Aorta (tissue), 5 donors: Measurements from ENCODE around the gene PELI3. TPM values are rescaled to one million over a fixed set of nuclear protein-coding genes. Genes with fewer than 3 reads are reported as not detected.
"Not testable (repeated sequence)": the region's sequence is repeated elsewhere in the genome, so short reads cannot be mapped to it uniquely, and the experiment has no call there.

ENCODE experiments used
- ATAC-seq: fragments of 200-7000 bp; cut with Tn5 transposase; one replicate; pipeline ENCODE4 v1.9.1; 2022; ENCODE audit warnings: moderate library complexity; ENCODE audit not compliant: low FRiP score
- DNase-seq, 2 donors: peaks; one replicate each; pipeline ENCODE4 v3.0.0-alpha.2; 2020
- H3K27ac ChIP-seq, 2 donors: one replicate each; pipeline ENCODE4 v1.5.1; 2013; ENCODE audit warnings: low read length in 2 of 2, mild to moderate bottlenecking in 2 of 2, moderate library complexity in 2 of 2, control low read depth in 1 of 2, inconsistent platforms in 1 of 2, low read depth in 1 of 2
- H3K27me3 ChIP-seq, 2 donors: one replicate each; pipeline ENCODE4 v1.6.1; 2013; ENCODE audit warnings: control low read depth in 1 of 2, low read length in 1 of 2, mild to moderate bottlenecking in 1 of 2, moderate library complexity in 1 of 2; ENCODE audit not compliant: insufficient read depth in 2 of 2, control insufficient read depth in 1 of 2
- H3K36me3 ChIP-seq, 2 donors: one replicate each; pipeline ENCODE4 v1.6.1; 2013; ENCODE audit warnings: control low read depth in 1 of 2, low read length in 1 of 2, mild to moderate bottlenecking in 1 of 2; ENCODE audit not compliant: insufficient read depth in 2 of 2, control insufficient read depth in 1 of 2
- H3K4me1 ChIP-seq, 2 donors: one replicate each; pipeline ENCODE4 v1.6.1; 2013; ENCODE audit warnings: low read length in 2 of 2, control low read depth in 1 of 2, mild to moderate bottlenecking in 1 of 2, moderate library complexity in 1 of 2; ENCODE audit not compliant: insufficient read depth in 2 of 2, control insufficient read depth in 1 of 2
- H3K4me3 ChIP-seq, 2 donors: one replicate each; pipeline ENCODE4 v1.5.1; 2013; ENCODE audit warnings: low read length in 2 of 2, control low read depth in 1 of 2, mild to moderate bottlenecking in 1 of 2
- H3K9me3 ChIP-seq: one replicate; pipeline ENCODE4 v1.6.1; 2013; ENCODE audit warnings: mild to moderate bottlenecking, low read length; ENCODE audit not compliant: control insufficient read depth
- WGBS, 2 donors: extraction: QIAGEN DNeasy Blood & Tissue Kit; methylation state at CpG; one replicate each; pipeline ENCODE4 v1.1.7; 2013; 5-methylcytosine and 5-hydroxymethylcytosine counted together
- intact Hi-C, 2 donors: fragments of 100-400 bp; cut with DNase I; formaldehyde crosslinking; loops; one replicate each; pipeline versions ENCODE4 v1.14.2 to v1.15.0; 2022
- polyA plus RNA-seq, 2 donors: library from polyadenylated mRNA; stranded (reverse); fragments of 200-250 nt; gene quantifications; one replicate each; pipeline ENCODE4 v1.2.3, GENCODE V29; 2013
- total RNA-seq, 2 donors: library from RNA; stranded (reverse); fragmentation: NEBNext Ultra II Directional; extraction: Animal tissue kit (Norgen Biotek cat#: 25700); gene quantifications; one replicate each; pipeline ENCODE4 v1.2.1, GENCODE V29; 2021
- donor health status: healthy with polysubstance abuse.
- donor health status: Bipolar disorder and iron deficiency.
- donor health status: DM: no; HTN: no; CAD: no.
- donor health status: DM: no; HTN: no; CAD: no.
- donor health status: DM: yes; HTN: yes; CAD: no.

The PELI3 gene
- total and polyA plus RNA-seq, 4 donors = 11.5 to 16.3 (median 15.0) TPM

GRCh38 chr11:66440101-66440939 is 26.4 kb upstream of the PELI3 start:
- WGBS, 2 donors = 79 to 88% methylated on average over 28 to 29 of the region's 29 CpGs
- intact Hi-C loops = loop anchor here (5.0 kb wide), 1 partner anchor 33 kb away; no protein-coding TSS in a partner anchor
- not testable (repeated sequence) for DNase-seq, H3K4me1 ChIP-seq, H3K4me3 ChIP-seq, H3K27me3 ChIP-seq, H3K9me3 ChIP-seq, H3K27ac ChIP-seq, ATAC-seq, H3K36me3 ChIP-seq

- WGBS, 2 donors = 83 to 90% methylated on average over 10 to 27 of the region's 27 CpGs
- H3K4me3 ChIP-seq, H3K9me3 ChIP-seq, ATAC-seq, H3K27me3 ChIP-seq, H3K36me3 ChIP-seq, H3K27ac ChIP-seq, DNase-seq, H3K4me1 ChIP-seq: not testable (repeated sequence)
- intact Hi-C loops = loop anchor here (5.0 kb wide), 1 partner anchor 34 kb away; no protein-coding TSS in a partner anchor
Measured at GRCh38 chr11:66440940-66441282, 25.8 kb upstream of the PELI3 start.

GRCh38 chr11:66443602-66444001 is 23.1 kb upstream of the PELI3 start:
- no peak for ATAC-seq
- Histone ChIP-seq H3K4me3 (no peak overlapping the region), H3K27ac (no peak overlapping the region), H3K27me3 (no peaks in the 10 kb centered on the region), H3K4me1 (no peaks in the 10 kb centered on the region), H3K36me3 (no peaks in the 10 kb centered on the region), H3K9me3 (no peaks in the 10 kb centered on the region)
- 82 to 84% methylated on average over 4 of the region's 4 CpGs for WGBS, 2 donors
- intact Hi-C loops = loop anchor here (5.0 kb wide), 1 partner anchor 36 kb away; no protein-coding TSS in a partner anchor
- DNase-seq = no peak

GRCh38 chr11:66447012-66447411 is 19.7 kb upstream of the PELI3 start:
- ATAC-seq = no peak
- no peaks in the 10 kb centered on the region for H3K27me3 ChIP-seq
- no peak overlapping the region for H3K27ac ChIP-seq
- no peaks in the 10 kb centered on the region for H3K4me1 ChIP-seq
- intact Hi-C loops = no loop called here
- DNase-seq = no peak
- H3K36me3 ChIP-seq = no peaks in the 10 kb centered on the region
- H3K4me3 ChIP-seq = no peak overlapping the region
- no peaks in the 10 kb centered on the region for H3K9me3 ChIP-seq

GRCh38 chr11:66448523-66448922 is 18.2 kb upstream of the PELI3 start:
- H3K36me3 ChIP-seq = no peaks in the 10 kb centered on the region
- H3K9me3 ChIP-seq = no peaks in the 10 kb centered on the region
- WGBS, 2 donors = 72 to 79% methylated on average over 4 of the region's 4 CpGs
- H3K4me1 ChIP-seq = no peaks in the 10 kb centered on the region
- H3K27ac ChIP-seq = no peak overlapping the region
- H3K27me3 ChIP-seq = no peaks in the 10 kb centered on the region
- no peak for ATAC-seq
- H3K4me3 ChIP-seq = no peak overlapping the region
- intact Hi-C loops = no loop called here
- DNase-seq = no peak

GRCh38 chr11:66450560-66450959 is 16.1 kb upstream of the PELI3 start:
- DNase-seq (no peak), ATAC-seq (no peak)
- Histone ChIP-seq H3K9me3 (no peaks in the 10 kb centered on the region), H3K27me3 (no peaks in the 10 kb centered on the region), H3K27ac (no peak overlapping the region), H3K4me1 (no peaks in the 10 kb centered on the region), H3K36me3 (no peaks in the 10 kb centered on the region), H3K4me3 (no peak overlapping the region)
- intact Hi-C loops = no loop called here
- 67 to 72% methylated on average over 4 of the region's 4 CpGs for WGBS, 2 donors

GRCh38 chr11:66451663-66452062 is 15.0 kb upstream of the PELI3 start:
- Histone ChIP-seq H3K36me3 (no peaks in the 10 kb centered on the region), H3K4me3 (no peak overlapping the region), H3K4me1 (no peaks in the 10 kb centered on the region), H3K27ac (no peak overlapping the region), H3K9me3 (no peaks in the 10 kb centered on the region), H3K27me3 (no peaks in the 10 kb centered on the region)
- ATAC-seq (no peak), DNase-seq (no peak)
- WGBS, 2 donors = 75 to 79% methylated on average over 4 of the region's 4 CpGs
- intact Hi-C loops = no loop called here

GRCh38 chr11:66454247-66454646 is 12.5 kb upstream of the PELI3 start:
- H3K4me3 ChIP-seq = no peak overlapping the region
- 40 to 48% methylated on average over 6 of the region's 6 CpGs for WGBS, 2 donors
- ATAC-seq (no peak), DNase-seq (no peak)
- no peaks in the 10 kb centered on the region for H3K4me1 ChIP-seq
- intact Hi-C loops = no loop called here
- H3K9me3 ChIP-seq = no peaks in the 10 kb centered on the region
- H3K27me3 ChIP-seq = no peaks in the 10 kb centered on the region
- H3K27ac ChIP-seq = no peak overlapping the region
- H3K36me3 ChIP-seq = no peaks in the 10 kb centered on the region

- no peaks in the 10 kb centered on the region for H3K4me1 ChIP-seq
- ATAC-seq = no peak
- H3K36me3 ChIP-seq = no peaks in the 10 kb centered on the region
- intact Hi-C loops = no loop called here
- no peak overlapping the region for H3K4me3 ChIP-seq
- H3K27ac ChIP-seq = no peak overlapping the region
- H3K9me3 ChIP-seq = no peaks in the 10 kb centered on the region
- 33 to 61% methylated on average over 3 of the region's 3 CpGs for WGBS, 2 donors
- no peak for DNase-seq
- H3K27me3 ChIP-seq = no peaks in the 10 kb centered on the region
Measured at GRCh38 chr11:66454828-66455227, 11.9 kb upstream of the PELI3 start.
